GM18858 (cell line): ENCODE data around the gene AR.
A peak's percentile ranks its signal among the peaks of the same experiment; 100 is the strongest.
"Not testable (repeated sequence)": the region's sequence is repeated elsewhere in the genome, so short reads cannot be mapped to it uniquely, and the experiment has no call there.

ENCODE experiments used
- ATAC-seq: cut with Tn5 transposase; IDR thresholded peaks from one replicate; pipeline ENCODE4 v1.9.1; 2021; ENCODE audit not compliant: unreplicated experiment

The AR gene

GRCh38 chrX:67635424-67635823 lies 91.6 kb downstream of the AR start:
- no peak for ATAC-seq

GRCh38 chrX:67636532-67636931 lies 92.7 kb downstream of the AR start:
- no peak for ATAC-seq

- not testable (repeated sequence) for ATAC-seq
Observed at GRCh38 chrX:67637293-67637692, 93.5 kb downstream of the AR start.

- ATAC-seq, result no peak
Observed at GRCh38 chrX:67648361-67648760, 104.5 kb downstream of the AR start.

- no peak for ATAC-seq
Observed at GRCh38 chrX:67651437-67652142, 107.8 kb downstream of the AR start.

GRCh38 chrX:67652543-67652942 lies 108.7 kb downstream of the AR start:
- ATAC-seq, result no peak

GRCh38 chrX:67654301-67654700 lies 110.5 kb downstream of the AR start:
- ATAC-seq, result no peak

- ATAC-seq, result no peak
Observed at GRCh38 chrX:67665583-67665982, 121.8 kb downstream of the AR start.

- not testable (repeated sequence) for ATAC-seq
Observed at GRCh38 chrX:67670717-67671116, 126.9 kb downstream of the AR start.

GRCh38 chrX:67673741-67674274 lies 130.0 kb downstream of the AR start:
- ATAC-seq, result no peak

- no peak for ATAC-seq
Observed at GRCh38 chrX:67674741-67675140, 130.9 kb downstream of the AR start.

GRCh38 chrX:67684136-67684535 lies 140.3 kb downstream of the AR start:
- ATAC-seq, result no peak

- ATAC-seq, result peak; percentile 76
Observed at GRCh38 chrX:67692246-67692645, 148.4 kb downstream of the AR start.

GRCh38 chrX:67693928-67694327 lies 150.1 kb downstream of the AR start:
- no peak for ATAC-seq

GRCh38 chrX:67697452-67697851 lies 153.6 kb downstream of the AR start:
- no peak for ATAC-seq

GRCh38 chrX:67700602-67701001 lies 156.8 kb downstream of the AR start:
- no peak for ATAC-seq

- ATAC-seq, result no peak
Observed at GRCh38 chrX:67714004-67714403, 170.2 kb downstream of the AR start.

- no peak for ATAC-seq
Observed at GRCh38 chrX:67717571-67717970, 173.8 kb downstream of the AR start.

- no peak for ATAC-seq
Observed at GRCh38 chrX:67718926-67719325, 175.1 kb downstream of the AR start.

- ATAC-seq, result peak; percentile 59
Observed at GRCh38 chrX:67720344-67720743, 176.5 kb downstream of the AR start.

- ATAC-seq, result no peak
Observed at GRCh38 chrX:67721321-67721720, 177.5 kb downstream of the AR start.

- no peak for ATAC-seq
Observed at GRCh38 chrX:67723580-67724351, 179.9 kb downstream of the AR start.
